K562 (cell line): Measurements from ENCODE around the gene RIMS3. TPM values are rescaled to one million over a fixed set of nuclear protein-coding genes. Genes with fewer than 3 reads are reported as not detected.
"Not testable (repeated sequence)": the region's sequence is repeated elsewhere in the genome, so short reads cannot be mapped to it uniquely, and the experiment has no call there.

Source experiments
- ATAC-seq: fragments of 200-7000 bp; cut with Tn5 transposase; 3 replicates; pipeline ENCODE4 v1.9.1; 2020; ENCODE audit warnings: moderate library complexity
- BruUV-seq: library from RNA; stranded (reverse); fragments of 400-500 nt; replicated peaks from 2 replicates; lab custom pipeline; 2021; lab: Mats Ljungman, UMichigan
- CTCF ChIA-PET: fragments of 300-600 bp; formaldehyde crosslinking; extraction: SDS; loops from one replicate; lab custom pipeline; 2021; ENCODE audit warnings: low intra/inter-chr PET ratio; lab: Yijun Ruan, JAX
- POLR2A ChIA-PET: fragments of 300-600, 350-650 bp; sonication (Branson Sonifier 250); formaldehyde crosslinking; extraction: SDS; loops from one replicate; lab custom pipeline; 2021; ENCODE audit warnings: antibody characterized with exemption, inconsistent platforms; lab: Yijun Ruan, JAX
- DNase-seq, 4 experiments: peaks; one replicate each; pipeline versions ENCODE4 v3.0.0 to v3.0.0-alpha.2; 2011 to 2018; ENCODE audit warnings: low spot score in 3 of 4, mixed read lengths in 3 of 4; ENCODE audit errors: extremely low read depth in 1 of 4
- FAIRE-seq: peaks from 2 replicates; lab custom pipeline; 2011; peaks lifted over from hg19 to GRCh38; lab: Jason Lieb, UNC
- H2AFZ ChIP-seq: 2 replicates; pipeline ENCODE4 v1.6.0; 2011; ENCODE audit warnings: low read depth, low read length, control low read depth, inconsistent platforms
- H3K27ac ChIP-seq: fragments of 200-600 bp; 3 replicates; pipeline ENCODE4 v1.8.0; 2011; ENCODE audit warnings: low read depth, mild to moderate bottlenecking, control low read depth, inconsistent platforms, low read length, moderate library complexity, mixed read lengths; ENCODE audit errors: extremely low read depth
- H3K27me3 ChIP-seq, 2 experiments: fragments of 300-600 bp in 1 of 2; 2 replicates in 1 of 2; 3 replicates in 1 of 2; pipeline versions ENCODE4 v1.6.0 to v1.8.0; 2011; ENCODE audit warnings: inconsistent platforms in 2 of 2, low read length in 2 of 2, mild to moderate bottlenecking in 1 of 2, mixed read lengths in 1 of 2, moderate library complexity in 1 of 2; ENCODE audit not compliant: control insufficient read depth in 2 of 2, insufficient read depth in 2 of 2
- H3K36me3 ChIP-seq: fragments of 300-600 bp; 3 replicates; pipeline ENCODE4 v1.8.0; 2011; ENCODE audit warnings: mild to moderate bottlenecking, low read length, inconsistent platforms; ENCODE audit not compliant: control insufficient read depth, insufficient read depth
- H3K4me1 ChIP-seq, 2 experiments: fragments of 200-600 bp in 1 of 2; replicated peaks in 1 of 2; 2 replicates in 1 of 2; 3 replicates in 1 of 2; pipeline versions ENCODE4 v1.5.1 to v1.8.0; 2011; ENCODE audit warnings: inconsistent platforms in 2 of 2, low read length in 2 of 2, mild to moderate bottlenecking in 1 of 2, mixed read lengths in 1 of 2, moderate library complexity in 1 of 2; ENCODE audit not compliant: control insufficient read depth in 2 of 2, insufficient read depth in 2 of 2
- H3K4me2 ChIP-seq: 2 replicates; pipeline ENCODE4 v1.6.1; 2011; ENCODE audit warnings: low read length, control low read depth, inconsistent platforms, mixed read lengths; ENCODE audit not compliant: insufficient read depth
- H3K4me3 ChIP-seq: fragments of 200-600 bp; sonication (generic), shearing (Covaris generic); 2 replicates; pipeline ENCODE4 v1.5.1; 2016; ENCODE audit warnings: control low read depth, inconsistent platforms
- H3K79me2 ChIP-seq: fragments of 200-600 bp; 3 replicates; pipeline ENCODE4 v1.8.0; 2011; ENCODE audit warnings: low read length, inconsistent platforms; ENCODE audit not compliant: control insufficient read depth, insufficient read depth
- H3K9ac ChIP-seq, 2 experiments: 2 replicates each; pipeline versions ENCODE4 v1.6.0 to v1.6.1; 2011; ENCODE audit warnings: low read depth in 2 of 2, low read length in 2 of 2, control low read depth in 1 of 2, inconsistent platforms in 1 of 2, mild to moderate bottlenecking in 1 of 2, mixed read lengths in 1 of 2; ENCODE audit not compliant: insufficient read depth in 1 of 2
- H3K9me1 ChIP-seq: one replicate; pipeline ENCODE4 v1.6.0; 2011; ENCODE audit warnings: inconsistent platforms, mild to moderate bottlenecking, low read length, moderate library complexity; ENCODE audit not compliant: control insufficient read depth, insufficient read depth
- H3K9me3 ChIP-seq: replicated peaks from 2 replicates; pipeline ENCODE4 v1.5.1; 2011; ENCODE audit warnings: low read depth, low read length, inconsistent platforms; ENCODE audit not compliant: control insufficient read depth, insufficient read depth
- H4K20me1 ChIP-seq: replicated peaks from 2 replicates; pipeline ENCODE4 v1.6.1; 2011; ENCODE audit warnings: low read length, inconsistent platforms, mixed read lengths; ENCODE audit not compliant: control insufficient read depth, insufficient read depth
- CLOCK ChIP-seq: fragments of 250-450 bp; sonication (Bioruptor Pico); IDR thresholded peaks from 2 replicates; pipeline ENCODE4 v1.4.0; 2020; ENCODE audit warnings: mild to moderate bottlenecking, moderate library complexity, borderline replicate concordance
- KLF1 ChIP-seq: fragments of 450-650 bp; IDR thresholded peaks from 2 replicates; pipeline ENCODE4 v1.6.1; 2016; ENCODE audit warnings: missing genetic modification characterization, missing compliant biosample characterization
- PCBP2 ChIP-seq: fragments of 200-400 bp; formaldehyde crosslinking; IDR thresholded peaks from 2 replicates; pipeline ENCODE4 v1.6.1; 2018; ENCODE audit warnings: low read length, low read depth, mild to moderate bottlenecking, moderate library complexity; ENCODE audit not compliant: poor library complexity, severe bottlenecking
- RBM39 ChIP-seq: fragments of 200-400 bp; formaldehyde crosslinking; optimal IDR thresholded peaks from 2 replicates; pipeline ENCODE3; 2018; ENCODE audit warnings: low read depth, low read length
- SMAD2 ChIP-seq: fragments of 150-350 bp; IDR thresholded peaks from 2 replicates; pipeline ENCODE4 v1.6.1; 2014; ENCODE audit warnings: low read depth, mild to moderate bottlenecking, low read length
- SPI1 ChIP-seq: IDR thresholded peaks from 2 replicates; pipeline ENCODE4 v1.6.1; 2011; ENCODE audit warnings: low read depth, low read length, control low read depth, borderline replicate concordance
- TCF3 ChIP-seq: sonication (generic); formaldehyde crosslinking; IDR thresholded peaks from 2 replicates; pipeline ENCODE4 v1.4.0; 2020; ENCODE audit warnings: mild to moderate bottlenecking, missing genetic modification reagents
- ZBTB5 ChIP-seq: fragments of 450-650 bp; IDR thresholded peaks from 2 replicates; pipeline ENCODE4 v1.6.1; 2017; ENCODE audit warnings: antibody characterized with exemption
- ZFP30 ChIP-seq: fragments of 250-450 bp; sonication (Bioruptor Pico); IDR thresholded peaks from 2 replicates; pipeline ENCODE4 v1.8.0; 2022; ENCODE audit warnings: moderate library complexity, mild to moderate bottlenecking, inconsistent platforms, borderline replicate concordance
- ZNF398 ChIP-seq: fragments of 250-450 bp; sonication (Bioruptor Pico); IDR thresholded peaks from 2 replicates; pipeline ENCODE4 v1.8.0; 2021; ENCODE audit warnings: moderate library complexity, mild to moderate bottlenecking, inconsistent platforms
- WGBS: fragments of 100-300 bp; shearing (Covaris generic); methylation state at CpG from one replicate; pipeline ENCODE4 v1.1.6; 2016; ENCODE audit warnings: low coverage, mixed read lengths; ENCODE audit not compliant: insufficient coverage; ENCODE audit errors: missing lambda C conversion rate; 5-methylcytosine and 5-hydroxymethylcytosine counted together
- in situ Hi-C: fragments of 300-500 bp; cut with MboI; formaldehyde crosslinking; loops from 4 replicates; pipeline ENCODE4 v1.15.0; 2018; ENCODE audit warnings: inconsistent platforms, mixed read lengths
- intact Hi-C: fragments of 100-400 bp; cut with micrococcal nuclease; formaldehyde crosslinking; loops from 2 replicates; pipeline ENCODE4 v1.14.2; 2022
- polyA plus RNA-seq, 8 experiments: library from polyadenylated mRNA; depleted of rRNA in 4 of 8; stranded (reverse) in 5 of 8; unstranded in 3 of 8; fragments of >200 nt; fragmentation: Nextera tagmentation in 2 of 8; fragmentation: Illumina TruSeq in 1 of 8; extraction: Ambion mirVana in 2 of 8; extraction: Trizol in 1 of 8; gene quantifications; 2 replicates each; pipeline versions ENCODE4 v1.2.1 to v1.2.3, GENCODE V29; 2011 to 2014; ENCODE audit warnings: inconsistent platforms in 1 of 8, missing spikeins in 1 of 8
- total RNA-seq, 7 experiments: library from RNA; depleted of rRNA in 6 of 7; stranded (reverse); fragments of >200 nt in 6 of 7; fragmentation: Illumina TruSeq in 2 of 7; extraction: Trizol in 2 of 7; gene quantifications; 2 replicates each; pipeline versions ENCODE4 v1.2.1 to v1.2.3, GENCODE V29; 2011 to 2021; ENCODE audit warnings: low replicate concordance in 1 of 7

RIMS3 gene
- total and polyA plus RNA-seq, 9 of the 15 experiments (the other 6 are each of a cell fraction or from before 2014, with no cell fraction given): 0.06 to 1.2 (median 0.59) TPM

GRCh38 chr1:40630488-40631223 lies 34.8 kb downstream of the RIMS3 start (continued):
- TF ChIP-seq ZNF398 (CRISPR knock-in tag): no peak
- TF ChIP-seq KLF1 (tag): no peak
- TF ChIP-seq ZFP30 (CRISPR knock-in tag): no peak
- TF ChIP-seq CLOCK (CRISPR knock-in tag): no peak
- TF ChIP-seq TCF3 (CRISPR knock-in tag): peak; percentile 11; the same call in 1 of the 2 replicates
- TF ChIP-seq ZBTB5: no peak
- no peak for TF ChIP-seq SMAD2
- TF ChIP-seq RBM39: no peak
- TF ChIP-seq SPI1: peak; percentile 75; the same call in 1 of the 2 replicates
- no peak for TF ChIP-seq PCBP2
- TF ChIP-seq, all 486 proteins: peak for 22

GRCh38 chr1:40629546-40629945 lies 35.9 kb downstream of the RIMS3 start:
- H3K4me1 ChIP-seq: peaks cover 22% of the 10 kb centered on the region in 2 experiments
- H3K79me2 ChIP-seq, H3K36me3 ChIP-seq, H3K27ac ChIP-seq, H3K4me2 ChIP-seq, H3K4me3 ChIP-seq, H3K9me1 ChIP-seq, H3K9me3 ChIP-seq, H3K9ac ChIP-seq, H2AFZ ChIP-seq, BruUV-seq, ATAC-seq, DNase-seq, FAIRE-seq, intact Hi-C loops, H4K20me1 ChIP-seq: not testable (repeated sequence)
- WGBS: 26% methylated on average over 4 of the region's 4 CpGs
- ChIA-PET CTCF (interaction anchor here (1.4 to 2.6 kb wide), 3 partner anchors 39 to 323 kb away, joined by 4 to 16 read pairs (median 11); no protein-coding TSS in a partner anchor), POLR2A (interaction anchor here (0.6 to 0.7 kb wide), 2 partner anchors 135 to 335 kb away, joined by 3 read pairs; no protein-coding TSS in a partner anchor)
- in situ Hi-C loops: loop anchor here (5.0 kb wide), 1 partner anchor 213 kb away; no protein-coding TSS in a partner anchor
- H3K27me3 ChIP-seq: peaks cover 12 to 42% of the 10 kb centered on the region in 2 experiments; a peak in 4 of 5 replicates
